GM08714 (cell line): ENCODE measurements around the gene WWP2.
"Not testable (repeated sequence)": the region's sequence is repeated elsewhere in the genome, so short reads cannot be mapped to it uniquely, and the experiment has no call there.

Experiments used
- H3K4me3 ChIP-seq: fragments of 200-500 bp; sonication (Bioruptor generic); 2 replicates; pipeline ENCODE4 v1.5.1; 2014; ENCODE audit warnings: mild to moderate bottlenecking, low read length, inconsistent platforms
- ZNF274 ChIP-seq: IDR thresholded peaks from 2 replicates; pipeline ENCODE4 v1.6.1; 2012; ENCODE audit warnings: mild to moderate bottlenecking, low read depth, low read length

WWP2 gene

GRCh38 chr16:69942627-69943170 is 180.6 kb downstream of the WWP2 start:
- H3K4me3 ChIP-seq: no peak overlapping the region
- TF ChIP-seq ZNF274: no peak

GRCh38 chr16:69943241-69944036 is 181.3 kb downstream of the WWP2 start:
- not testable (repeated sequence) for H3K4me3 ChIP-seq

- H3K4me3 ChIP-seq: not testable (repeated sequence)
These were observed 188.3 kb downstream of the WWP2 start for GRCh38 chr16:69950411-69950810.

GRCh38 chr16:69951017-69951671 is 189.0 kb downstream of the WWP2 start, which contains the start of gene CLEC18A:
Gene CLEC18A, plus strand, starts transcription at chr16:69951334. Its CDS starts 33 bp downstream, at chr16:69951367.
- not testable (repeated sequence) for H3K4me3 ChIP-seq

GRCh38 chr16:69951672-69952031 is 189.5 kb downstream of the WWP2 start:
- H3K4me3 ChIP-seq: not testable (repeated sequence)

- H3K4me3 ChIP-seq: not testable (repeated sequence)
These were observed 190.0 kb downstream of the WWP2 start for GRCh38 chr16:69952116-69952515.

GRCh38 chr16:69952572-69953355 is 190.6 kb downstream of the WWP2 start:
- not testable (repeated sequence) for H3K4me3 ChIP-seq

- not testable (repeated sequence) for H3K4me3 ChIP-seq
These were observed 192.1 kb downstream of the WWP2 start for GRCh38 chr16:69954241-69954640.

- not testable (repeated sequence) for H3K4me3 ChIP-seq
These were observed 201.2 kb downstream of the WWP2 start for GRCh38 chr16:69963312-69963711.

GRCh38 chr16:69964960-69965660 is 203.0 kb downstream of the WWP2 start:
- peak overlapping the region; percentile 33; the same call in 1 of the 2 replicates for H3K4me3 ChIP-seq

- H3K4me3 ChIP-seq: not testable (repeated sequence)
These were observed 203.5 kb downstream of the WWP2 start for GRCh38 chr16:69965661-69966054.

- not testable (repeated sequence) for H3K4me3 ChIP-seq
These were observed 205.6 kb downstream of the WWP2 start for GRCh38 chr16:69967688-69968087.

- not testable (repeated sequence) for H3K4me3 ChIP-seq
These were observed 206.0 kb downstream of the WWP2 start for GRCh38 chr16:69968125-69968524.

GRCh38 chr16:69969657-69970056 is 207.5 kb downstream of the WWP2 start:
- H3K4me3 ChIP-seq: not testable (repeated sequence)

- H3K4me3 ChIP-seq: not testable (repeated sequence)
These were observed 210.0 kb downstream of the WWP2 start for GRCh38 chr16:69972120-69972519.

- not testable (repeated sequence) for H3K4me3 ChIP-seq
These were observed 210.8 kb downstream of the WWP2 start for GRCh38 chr16:69972935-69973334.

- not testable (repeated sequence) for H3K4me3 ChIP-seq
These were observed 223.1 kb downstream of the WWP2 start for GRCh38 chr16:69985196-69985595.
